Epidermal melanocyte (primary cell): ENCODE data around the gene CCDC6.
"Not testable (repeated sequence)": the region's sequence is repeated elsewhere in the genome, so short reads cannot be mapped to it uniquely, and the experiment has no call there.

Experiments used
- DNase-seq: peaks from one replicate; pipeline ENCODE4 v3.0.0; 2011; ENCODE audit warnings: low spot score; ENCODE audit not compliant: insufficient read length

Gene CCDC6

DNA sequence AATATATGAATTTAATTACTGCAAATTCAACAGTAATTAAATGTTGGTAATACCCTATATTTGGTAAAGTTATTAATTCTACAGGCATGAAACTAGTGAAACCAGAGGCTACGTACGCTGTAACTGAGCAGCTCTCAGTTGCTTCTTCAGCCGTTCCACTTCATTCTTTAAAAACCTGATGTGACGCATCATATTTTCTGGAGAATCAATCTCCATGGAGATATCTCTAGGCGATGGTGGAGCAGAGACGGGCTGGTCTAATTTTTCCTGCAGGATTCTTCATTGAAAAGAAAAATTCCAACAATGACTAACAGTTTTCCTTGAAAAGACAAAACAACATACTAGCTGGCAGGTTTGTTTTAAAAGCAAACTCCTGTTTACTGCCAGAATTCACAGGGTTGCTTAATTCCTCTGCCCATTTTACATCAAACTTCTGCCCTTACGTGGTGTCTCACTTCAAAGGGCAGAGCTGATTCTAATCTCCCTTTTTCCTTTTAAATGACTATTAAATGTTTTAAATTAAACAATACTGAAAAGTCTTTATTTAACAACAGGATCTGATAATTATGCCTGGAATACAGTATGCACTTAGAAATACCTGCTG, 93.7 kb downstream of the CCDC6 start:
- DNase-seq: no peak

DNA sequence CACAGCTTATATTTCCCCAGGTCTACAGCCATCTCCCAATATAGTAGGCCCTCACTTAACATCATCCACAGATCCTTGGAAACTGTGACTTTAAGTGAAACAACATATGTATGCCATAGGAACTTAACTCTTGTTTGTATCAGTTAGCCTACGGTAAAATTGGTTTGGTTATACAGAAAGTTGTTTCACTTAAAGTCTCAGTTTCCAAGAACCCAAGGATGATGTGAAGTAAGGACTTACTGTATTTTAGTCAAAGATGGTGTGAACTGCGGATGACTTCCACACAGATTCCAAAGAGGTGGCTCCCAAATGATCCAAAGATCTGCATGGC, 96.7 kb downstream of the CCDC6 start:
- no peak for DNase-seq

GRCh38 chr10:59808896-59809643, 97.3 kb downstream of the CCDC6 start:
- DNase-seq: no peak

- no peak for DNase-seq
Observed at GRCh38 chr10:59807629-59808620, 98.4 kb downstream of the CCDC6 start.

DNA sequence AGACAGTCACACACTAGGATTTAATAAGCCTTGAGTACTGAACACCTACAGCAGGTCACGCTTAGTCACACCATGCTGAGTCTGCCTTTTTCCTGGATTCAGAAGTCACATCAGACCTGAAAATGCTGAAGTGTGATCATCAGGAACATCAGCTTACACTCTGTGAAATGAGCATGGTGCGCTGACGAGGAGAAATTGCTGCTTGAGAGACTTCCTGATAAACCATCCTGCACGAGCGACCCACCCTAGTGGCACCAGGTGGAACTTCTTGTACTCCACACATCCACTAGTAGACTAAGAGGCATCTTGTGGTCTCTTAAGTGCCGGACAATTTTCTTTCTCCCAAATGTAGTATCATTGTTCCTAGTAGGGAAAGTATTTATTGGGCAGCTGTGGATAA, 101.3 kb downstream of the CCDC6 start:
- no peak for DNase-seq

- no peak for DNase-seq
Observed at GRCh38 chr10:59804220-59804619, 102.1 kb downstream of the CCDC6 start.

DNA sequence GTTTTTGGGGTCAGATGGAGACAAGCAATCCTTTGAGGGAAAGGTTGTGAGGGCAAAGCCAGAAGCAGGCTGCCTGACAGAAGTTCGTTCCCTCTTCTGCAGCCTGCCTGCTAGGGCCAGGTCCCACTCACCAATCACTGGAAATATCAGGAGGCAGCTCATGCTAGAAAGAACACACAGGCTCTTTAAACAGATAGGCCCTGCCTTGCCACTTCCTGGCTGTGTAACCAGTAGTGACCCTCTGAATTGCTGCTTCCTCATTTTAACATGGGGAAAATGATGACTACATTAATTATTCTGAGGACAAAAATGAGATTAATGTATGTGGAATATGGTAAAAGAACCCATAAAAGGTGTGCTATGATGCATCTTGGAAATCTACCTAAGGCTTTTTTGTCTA, 102.6 kb downstream of the CCDC6 start:
- DNase-seq: no peak

DNA sequence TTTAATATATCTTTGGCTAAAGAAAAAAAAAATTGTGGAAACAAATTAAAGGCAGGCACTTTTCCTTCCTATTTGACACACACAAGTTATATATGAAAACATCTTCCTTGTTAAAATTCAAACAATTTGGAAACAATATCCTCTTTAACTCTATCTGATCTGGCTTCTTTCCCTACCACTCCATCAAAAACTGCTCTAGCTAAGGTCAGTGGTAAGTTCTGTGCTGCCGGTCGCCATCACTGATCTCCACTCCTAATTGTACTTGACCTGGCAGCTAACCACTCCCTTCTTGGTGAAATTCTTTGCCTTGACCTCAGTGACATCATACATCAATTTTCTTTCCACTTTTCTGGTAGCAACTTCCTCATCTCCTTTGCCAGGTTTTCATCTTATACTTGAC, 105.2 kb downstream of the CCDC6 start:
- DNase-seq: no peak

GRCh38 chr10:59799421-59799820, 106.9 kb downstream of the CCDC6 start:
- no peak for DNase-seq

GRCh38 chr10:59793919-59794318, 112.4 kb downstream of the CCDC6 start:
- DNase-seq: no peak

- no peak for DNase-seq
Observed at GRCh38 chr10:59792812-59793211, 113.5 kb downstream of the CCDC6 start.

GRCh38 chr10:59791601-59792000, 114.8 kb downstream of the CCDC6 start:
- DNase-seq: no peak

- not testable (repeated sequence) for DNase-seq
Observed at GRCh38 chr10:59790080-59790479, 116.3 kb downstream of the CCDC6 start.

GRCh38 chr10:59788914-59789313, 117.4 kb downstream of the CCDC6 start:
- DNase-seq: not testable (repeated sequence)

DNA sequence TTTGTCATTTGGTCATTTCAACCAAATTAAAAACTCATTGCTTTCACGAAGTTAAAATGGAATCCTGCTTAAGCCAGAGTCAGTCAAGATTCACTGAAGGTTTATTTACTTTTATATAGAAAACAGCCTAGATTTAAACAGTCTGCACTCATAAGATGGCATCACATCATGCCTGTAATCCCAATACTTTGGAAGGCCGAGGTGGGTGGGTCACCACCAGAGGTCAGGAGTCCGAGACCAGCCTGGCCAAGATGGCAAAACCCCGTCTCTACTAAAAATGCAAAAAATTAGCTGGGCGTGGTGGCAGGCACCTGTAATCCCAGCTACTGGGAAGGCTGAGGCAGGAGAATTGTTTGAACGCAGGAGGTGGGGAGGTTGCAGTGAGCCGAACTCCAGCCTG, 119.3 kb downstream of the CCDC6 start:
- not testable (repeated sequence) for DNase-seq

GRCh38 chr10:59785476-59785875, 120.9 kb downstream of the CCDC6 start:
- not testable (repeated sequence) for DNase-seq

GRCh38 chr10:59781511-59781910, 124.8 kb downstream of the CCDC6 start:
- no peak for DNase-seq

GRCh38 chr10:59779756-59780533, 126.4 kb downstream of the CCDC6 start:
- no peak for DNase-seq

DNA sequence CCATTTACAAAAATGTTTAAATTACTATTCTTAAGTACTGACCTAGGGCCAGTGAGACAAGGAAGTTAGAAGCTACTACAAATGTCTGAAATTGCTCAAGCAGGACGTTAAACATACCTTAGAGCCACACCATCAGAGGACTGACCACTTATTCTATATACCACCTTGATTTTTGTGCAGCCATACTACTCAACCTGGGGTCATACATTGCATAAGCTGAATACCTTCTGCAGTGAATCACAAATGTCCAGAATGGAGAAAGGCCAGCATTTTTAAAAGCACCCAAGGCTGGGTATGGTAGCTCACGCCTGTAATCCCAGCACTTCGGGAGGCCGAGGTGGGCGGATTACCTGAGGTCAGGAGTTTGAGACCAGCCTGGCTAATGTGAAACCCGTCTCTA, 131.9 kb downstream of the CCDC6 start:
- no peak for DNase-seq

GRCh38 chr10:59773088-59773487, 133.3 kb downstream of the CCDC6 start:
- no peak for DNase-seq

- no peak for DNase-seq
Observed at GRCh38 chr10:59771162-59771807, 135.1 kb downstream of the CCDC6 start.
